ENCODE data around the gene VGLL4. TPM values are rescaled to one million over a fixed set of nuclear protein-coding genes. Genes with fewer than 3 reads are reported as not detected.
"Not testable (repeated sequence)": the region's sequence is repeated elsewhere in the genome, so short reads cannot be mapped to it uniquely, and the experiment has no call there.

VGLL4 gene
- total RNA-seq, 2 experiments from 2014 or later = 54.4 to 60.2 TPM

DNA sequence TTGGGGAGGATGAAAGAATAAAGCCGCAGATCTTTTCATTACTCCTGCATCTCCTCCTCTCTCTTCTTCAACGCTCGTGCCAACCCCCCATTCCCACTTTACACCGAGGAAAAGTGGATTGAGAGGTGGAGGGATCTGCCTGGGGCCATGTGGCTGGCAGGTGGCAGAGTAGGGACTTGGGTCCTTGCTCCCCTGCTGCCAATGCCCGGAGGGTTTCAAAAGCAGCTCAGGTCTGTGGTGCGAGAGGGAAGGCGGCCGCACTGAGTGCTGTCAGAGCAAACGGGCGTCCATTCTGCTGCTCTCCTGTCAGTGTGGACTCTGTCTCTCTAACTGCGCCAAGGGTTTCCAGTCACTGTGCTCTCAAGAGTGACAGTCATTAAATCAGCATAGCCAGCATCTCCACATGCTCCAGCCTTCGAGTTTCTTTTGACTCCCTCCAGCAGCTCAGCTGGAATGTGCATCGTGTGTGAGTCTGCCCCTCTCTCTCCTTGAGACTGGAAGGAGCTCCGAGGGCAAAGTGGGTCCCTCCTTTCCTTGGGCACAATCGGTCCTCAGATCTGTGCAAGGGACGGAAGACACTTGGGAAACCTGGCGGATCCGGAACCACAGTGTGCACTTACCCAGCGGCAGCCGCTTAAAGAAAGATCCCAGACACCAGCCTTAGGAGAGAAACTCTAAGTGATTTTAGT, 68.6 kb downstream of the VGLL4 start:
- Mint-ChIP-seq H3K4me1 (ENCODE audit: low read depth) (peaks cover 27% of the 10 kb centered on the region), H3K36me3 (ENCODE audit: low read depth) (peaks cover 10% of the 10 kb centered on the region), H3K4me3 (no peak overlapping the region), H3K9me3 (no peaks in the 10 kb centered on the region), H3K27ac (no peak overlapping the region), H3K27me3 (no peaks in the 10 kb centered on the region)
- no peak for DNase-seq
- POLR2A ChIA-PET = interaction anchor here (0.6 kb wide), 1 partner anchor 733 kb away, joined by 3 read pairs; no protein-coding TSS in a partner anchor
- CTCF ChIA-PET = no interaction called here
- intact Hi-C loops (cut with micrococcal nuclease) = no loop called here
- no peak for ATAC-seq
- TF ChIP-seq, protein P1, sequence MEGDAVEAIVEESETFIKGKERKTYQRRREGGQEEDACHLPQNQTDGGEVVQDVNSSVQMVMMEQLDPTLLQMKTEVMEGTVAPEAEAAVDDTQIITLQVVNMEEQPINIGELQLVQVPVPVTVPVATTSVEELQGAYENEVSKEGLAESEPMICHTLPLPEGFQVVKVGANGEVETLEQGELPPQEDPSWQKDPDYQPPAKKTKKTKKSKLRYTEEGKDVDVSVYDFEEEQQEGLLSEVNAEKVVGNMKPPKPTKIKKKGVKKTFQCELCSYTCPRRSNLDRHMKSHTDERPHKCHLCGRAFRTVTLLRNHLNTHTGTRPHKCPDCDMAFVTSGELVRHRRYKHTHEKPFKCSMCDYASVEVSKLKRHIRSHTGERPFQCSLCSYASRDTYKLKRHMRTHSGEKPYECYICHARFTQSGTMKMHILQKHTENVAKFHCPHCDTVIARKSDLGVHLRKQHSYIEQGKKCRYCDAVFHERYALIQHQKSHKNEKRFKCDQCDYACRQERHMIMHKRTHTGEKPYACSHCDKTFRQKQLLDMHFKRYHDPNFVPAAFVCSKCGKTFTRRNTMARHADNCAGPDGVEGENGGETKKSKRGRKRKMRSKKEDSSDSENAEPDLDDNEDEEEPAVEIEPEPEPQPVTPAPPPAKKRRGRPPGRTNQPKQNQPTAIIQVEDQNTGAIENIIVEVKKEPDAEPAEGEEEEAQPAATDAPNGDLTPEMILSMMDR (IDR thresholded peaks at IDR 0.05) = no peak

DNA sequence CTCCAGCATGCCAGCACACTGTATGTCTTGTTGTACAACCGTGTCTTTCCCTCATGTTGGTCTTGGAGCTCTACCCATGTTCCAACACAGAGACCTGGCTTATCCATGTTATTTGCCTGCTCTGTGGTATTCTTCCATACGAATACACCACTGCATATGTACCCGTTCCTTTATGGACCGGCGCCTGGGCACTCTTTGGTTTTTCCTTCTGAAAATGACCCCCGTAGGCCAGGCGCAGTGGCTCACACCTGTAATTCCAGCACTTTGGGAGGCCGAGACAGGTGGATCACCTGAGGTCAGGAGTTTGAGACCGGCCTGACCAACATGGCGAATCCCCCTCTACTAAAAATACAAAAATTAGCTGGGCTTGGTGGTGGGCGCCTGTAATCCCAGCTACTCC, 71.1 kb downstream of the VGLL4 start:
- CTCF ChIA-PET = interaction anchor here (0.9 kb wide), 1 partner anchor 9 kb away, joined by 3 read pairs; no protein-coding TSS in a partner anchor
- ATAC-seq; H3K4me3 Mint-ChIP-seq; intact Hi-C loops (cut with micrococcal nuclease); H3K9me3 Mint-ChIP-seq; H3K27ac Mint-ChIP-seq; H3K36me3 Mint-ChIP-seq (ENCODE audit: low read depth); DNase-seq; H3K27me3 Mint-ChIP-seq: not testable (repeated sequence)
- POLR2A ChIA-PET = interaction anchor here (1.1 kb wide), 1 partner anchor 74 kb away, joined by 3 read pairs; no protein-coding TSS in a partner anchor
- H3K4me1 Mint-ChIP-seq (ENCODE audit: low read depth) = peaks cover 26% of the 10 kb centered on the region

- H3K4me3 Mint-ChIP-seq = no peak overlapping the region
- ChIA-PET POLR2A (interaction anchor here (0.6 kb wide), 1 partner anchor 56 kb away, joined by 4 read pairs; no protein-coding TSS in a partner anchor), CTCF (interaction anchor here (1.2 kb wide), 1 partner anchor 80 kb away, joined by 3 read pairs; no protein-coding TSS in a partner anchor)
- peaks cover 16% of the 10 kb centered on the region for H3K36me3 Mint-ChIP-seq (ENCODE audit: low read depth)
- H3K9me3 Mint-ChIP-seq = no peaks in the 10 kb centered on the region
- TF ChIP-seq, protein P1 (IDR thresholded peaks at IDR 0.05) = no peak
- intact Hi-C loops (cut with micrococcal nuclease) = no loop called here
- ATAC-seq (no peak), DNase-seq (no peak)
- no peaks in the 10 kb centered on the region for H3K27me3 Mint-ChIP-seq
- peak overlapping the region; percentile 62 for H3K27ac Mint-ChIP-seq
- H3K4me1 Mint-ChIP-seq (ENCODE audit: low read depth) = peaks cover 23% of the 10 kb centered on the region
Observed at GRCh38 chr3:11570789-11571495, 72.8 kb downstream of the VGLL4 start.

GRCh38 chr3:11570251-11570650, 73.5 kb downstream of the VGLL4 start:
- Mint-ChIP-seq H3K27me3 (no peaks in the 10 kb centered on the region), H3K27ac (peak overlapping the region; percentile 62), H3K4me3 (no peak overlapping the region), H3K4me1 (ENCODE audit: low read depth) (peaks cover 23% of the 10 kb centered on the region), H3K9me3 (no peaks in the 10 kb centered on the region), H3K36me3 (ENCODE audit: low read depth) (peaks cover 14% of the 10 kb centered on the region)
- TF ChIP-seq, protein P1 (IDR thresholded peaks at IDR 0.05) = no peak
- CTCF ChIA-PET = interaction anchor here (1.2 kb wide), 1 partner anchor 81 kb away, joined by 3 read pairs; no protein-coding TSS in a partner anchor
- ATAC-seq (no peak), DNase-seq (no peak)
- intact Hi-C loops (cut with micrococcal nuclease) = no loop called here
- POLR2A ChIA-PET = no interaction called here

- peak overlapping the region; percentile 5 for H3K27ac Mint-ChIP-seq
- no peak for ATAC-seq
- TF ChIP-seq, protein P1 (IDR thresholded peaks at IDR 0.05) = no peak
- H3K27me3 Mint-ChIP-seq = no peaks in the 10 kb centered on the region
- ChIA-PET POLR2A (interaction anchor here (1.1 kb wide), 1 partner anchor 60 kb away, joined by 5 read pairs; no protein-coding TSS in a partner anchor), CTCF (no interaction called here)
- no peaks in the 10 kb centered on the region for H3K9me3 Mint-ChIP-seq
- no peak for DNase-seq
- intact Hi-C loops (cut with micrococcal nuclease) = no loop called here
- peaks cover 14% of the 10 kb centered on the region for H3K36me3 Mint-ChIP-seq (ENCODE audit: low read depth)
- H3K4me1 Mint-ChIP-seq (ENCODE audit: low read depth) = peaks cover 22% of the 10 kb centered on the region
- H3K4me3 Mint-ChIP-seq = no peak overlapping the region
Observed at GRCh38 chr3:11569156-11569741, 74.5 kb downstream of the VGLL4 start.

Data from activated CD8-positive, alpha-beta T cell treated with anti-CD3 and anti-CD28 coated beads for 36 hours (primary cell).